NCI-H1417 treated with DMSO at 0.1 percent for 48 hours (cell line): ENCODE measurements around the gene KLF7.
A peak's percentile ranks its signal among the peaks of the same experiment; 100 is the strongest.

ENCODE experiments used
- DNase-seq: peaks from one replicate; lab custom pipeline; 2025; lab: John Stamatoyannopoulos, UW

Gene KLF7

DNA sequence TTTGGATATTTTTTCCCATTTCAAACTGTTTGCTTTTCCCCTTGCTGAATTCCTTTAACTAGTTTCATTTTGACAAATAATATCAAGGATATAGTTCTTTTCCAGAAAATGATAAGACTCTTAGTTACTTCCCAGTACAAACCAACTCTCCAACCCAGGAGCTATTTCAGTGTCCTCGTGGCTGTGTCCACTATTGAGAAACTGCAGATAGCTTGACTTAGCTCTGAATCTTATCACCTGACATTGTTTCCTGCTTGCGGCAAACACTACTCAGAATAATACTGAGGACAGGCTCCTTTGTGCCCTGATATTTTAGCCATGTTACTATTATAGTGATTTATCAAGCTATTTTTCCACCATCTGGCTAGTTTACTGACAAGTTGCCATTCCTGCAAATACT lies 74.6 kb downstream of the KLF7 start:
- no peak for DNase-seq

GRCh38 chr2:207090389-207090788 lies 75.4 kb downstream of the KLF7 start:
- DNase-seq: no peak

GRCh38 chr2:207088839-207089238 lies 76.9 kb downstream of the KLF7 start:
- no peak for DNase-seq

DNA sequence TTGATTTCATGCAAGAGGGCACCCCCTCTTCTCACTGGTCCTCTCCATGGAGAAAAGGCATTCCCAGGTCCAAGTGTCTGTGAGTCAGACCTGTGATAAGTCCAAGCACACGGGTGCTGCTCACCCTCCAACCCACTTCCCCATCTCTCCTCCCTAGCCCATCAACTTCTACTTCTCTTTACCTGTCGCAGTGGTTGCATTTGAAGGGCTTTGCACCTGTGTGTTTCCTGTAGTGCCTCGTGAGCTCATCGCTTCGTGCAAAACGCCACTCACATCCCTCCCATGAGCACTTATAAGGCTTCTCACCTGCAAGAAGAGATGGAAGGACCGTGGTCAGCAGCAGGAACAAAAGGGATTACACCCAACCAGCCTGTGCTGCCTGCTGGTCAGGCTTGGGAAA lies 77.5 kb downstream of the KLF7 start:
- no peak for DNase-seq

- DNase-seq: no peak
These were observed 78.5 kb downstream of the KLF7 start for GRCh38 chr2:207087046-207087902.

GRCh38 chr2:207086136-207086535 lies 79.6 kb downstream of the KLF7 start:
- DNase-seq: no peak

DNA sequence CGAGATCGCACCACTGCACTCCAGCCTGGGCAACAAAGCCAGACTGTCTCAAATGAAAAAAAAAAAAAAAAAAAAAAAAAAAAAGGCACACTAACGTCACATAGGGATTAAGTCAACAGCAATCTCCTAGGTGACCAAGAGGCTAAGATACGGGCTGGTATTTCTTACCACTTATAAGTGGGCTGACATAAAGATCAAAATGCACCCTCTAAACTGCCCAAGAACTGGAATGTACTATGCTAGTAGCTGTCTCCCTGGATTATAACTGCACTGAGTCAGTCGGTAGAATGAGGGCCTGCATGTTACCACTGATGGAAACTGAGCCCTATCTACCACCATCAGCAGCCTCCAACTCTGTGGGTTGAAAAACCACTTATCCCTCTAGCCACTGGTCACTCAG lies 80.6 kb downstream of the KLF7 start:
- no peak for DNase-seq

DNA sequence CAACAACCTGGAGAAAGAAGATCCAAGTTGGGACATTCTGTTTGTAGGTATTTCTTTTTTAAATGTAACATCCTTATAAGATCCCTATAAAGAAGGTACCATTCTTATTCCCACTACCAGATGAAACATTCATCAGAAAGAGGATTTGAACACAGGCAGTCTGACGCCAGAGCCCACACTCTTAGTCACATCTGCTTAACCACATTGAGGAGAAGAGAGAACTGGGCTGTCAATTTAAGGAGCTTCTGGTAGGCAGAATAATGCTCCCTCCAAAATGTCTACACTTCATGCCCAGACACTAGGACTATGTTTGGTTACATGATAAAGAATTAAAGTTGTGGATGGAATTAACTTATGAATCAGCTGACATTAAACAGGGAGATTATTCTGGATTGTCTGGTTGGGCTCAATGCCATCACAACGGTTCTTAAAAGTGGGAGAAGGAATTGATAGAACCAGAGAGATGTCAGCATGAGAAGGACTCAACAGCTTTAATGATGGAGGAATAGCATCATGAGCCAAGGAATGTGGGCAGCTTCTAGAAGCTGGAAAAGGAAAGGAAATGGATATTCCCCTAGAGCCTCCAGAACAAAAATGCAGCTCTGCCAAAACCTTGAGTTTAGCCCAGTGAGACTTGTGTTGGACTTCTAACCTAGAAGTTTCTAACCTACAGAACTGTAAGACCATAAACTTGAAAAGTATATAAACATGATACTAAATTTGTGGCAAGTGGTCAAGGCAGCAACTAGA lies 82.2 kb downstream of the KLF7 start:
- no peak for DNase-seq

- DNase-seq: no peak
These were observed 83.1 kb downstream of the KLF7 start for GRCh38 chr2:207082619-207083018.

DNA sequence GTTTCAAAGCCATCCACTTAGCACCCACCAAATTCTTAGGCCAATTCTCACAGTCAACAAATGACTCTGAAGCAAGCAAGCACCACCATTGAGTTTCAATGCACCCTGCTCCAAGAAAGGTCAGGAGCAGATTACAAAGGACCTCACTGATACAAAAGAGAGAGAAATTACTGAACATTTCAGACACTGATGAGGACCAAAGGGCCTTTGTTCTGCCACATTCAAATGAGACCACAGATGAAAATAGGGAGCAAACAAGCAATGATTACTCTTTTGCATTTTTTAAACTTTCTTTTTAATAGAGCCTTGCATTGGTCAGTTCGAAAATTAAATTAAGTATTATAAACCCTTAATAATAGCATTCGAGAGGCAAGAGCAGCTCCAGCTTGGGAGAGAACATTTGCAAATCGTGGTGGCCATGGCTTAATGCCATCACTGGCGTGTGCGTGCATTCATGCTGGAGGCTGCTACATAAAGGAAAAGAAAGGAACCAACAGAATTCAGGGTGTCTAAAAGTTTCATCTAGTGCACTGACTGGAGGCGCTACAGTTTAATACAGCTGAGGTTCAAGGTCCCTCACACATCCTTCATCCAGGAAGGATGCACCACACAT lies 87.5 kb downstream of the KLF7 start:
- no peak for DNase-seq

DNA sequence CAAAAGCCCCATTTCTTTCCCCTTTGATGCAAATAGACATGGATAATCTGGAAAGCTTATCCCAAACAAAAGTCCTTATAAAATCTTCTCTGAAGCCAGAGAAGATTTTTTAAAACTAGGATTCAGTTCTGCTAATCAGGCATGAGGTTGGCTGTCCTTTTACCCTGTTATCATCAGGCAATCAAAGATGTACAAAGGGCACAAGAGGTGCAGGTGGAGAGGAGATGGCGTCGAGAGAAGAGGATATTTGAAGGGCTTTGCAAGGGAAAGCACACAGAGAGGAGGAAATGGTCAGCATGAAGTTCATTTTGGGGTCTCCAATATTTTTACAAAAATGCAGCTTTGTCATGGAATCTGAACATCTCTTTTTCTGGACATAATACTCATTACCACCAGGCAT lies 88.5 kb downstream of the KLF7 start:
- DNase-seq: no peak

DNA sequence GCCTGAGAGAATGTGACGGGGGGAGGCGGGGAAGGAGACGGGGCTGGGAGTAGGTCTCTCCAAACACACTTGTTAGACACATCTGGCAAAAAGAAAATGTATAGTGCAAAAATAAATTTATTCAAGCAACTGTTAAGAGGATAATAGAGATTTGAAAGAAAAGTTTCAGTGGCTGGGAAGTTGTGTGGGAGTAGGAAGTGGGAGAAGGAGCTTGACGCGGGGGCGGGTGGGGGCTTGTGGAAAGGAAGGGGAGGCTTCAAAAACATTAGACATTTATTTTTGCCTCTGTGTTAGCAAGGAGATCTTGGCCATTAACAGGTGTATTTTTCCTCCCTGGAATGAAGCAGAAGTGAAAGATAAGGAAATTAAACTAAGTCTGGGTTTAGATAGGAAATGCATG lies 90.3 kb downstream of the KLF7 start:
- DNase-seq: no peak

DNA sequence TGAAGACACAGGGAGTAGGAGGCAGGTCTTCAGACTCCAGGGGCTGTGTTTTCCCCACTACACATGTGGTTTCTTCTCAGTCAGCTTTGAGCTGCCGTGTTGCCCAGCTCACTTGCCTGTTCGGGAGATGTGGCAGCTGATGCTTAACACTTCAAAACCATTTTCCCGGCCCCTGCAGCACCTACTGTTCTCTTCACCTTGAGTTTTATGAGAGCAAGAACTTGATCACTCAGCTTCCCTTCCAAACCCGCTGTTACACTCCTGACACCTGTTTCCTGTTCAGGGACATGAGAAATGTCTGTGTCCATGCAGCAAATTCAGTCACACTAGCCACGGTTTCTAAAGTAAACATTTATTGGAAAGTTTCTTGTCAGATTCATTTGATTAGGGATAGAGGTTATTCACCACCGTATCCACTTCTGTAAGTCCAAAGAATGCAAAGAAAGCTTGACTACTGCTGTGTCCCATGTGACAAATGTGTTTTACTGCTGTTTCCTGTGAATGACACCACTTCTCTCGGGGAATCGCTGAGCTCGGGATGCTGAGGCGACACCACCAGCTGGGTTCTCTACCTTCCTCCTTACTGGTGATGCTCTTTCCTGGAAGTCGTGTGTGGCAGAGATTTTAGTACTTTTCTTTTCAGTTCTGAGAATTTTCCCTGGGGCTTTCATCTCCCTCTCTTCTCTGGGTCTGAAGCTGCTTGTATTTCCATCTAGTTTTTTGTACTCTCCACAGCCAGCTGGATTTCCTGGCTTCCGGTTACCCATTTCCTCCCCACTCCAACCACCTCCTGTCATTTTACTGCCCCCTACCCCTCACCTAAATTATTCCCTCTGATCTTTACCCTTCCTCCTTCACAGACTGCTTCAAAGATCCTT lies 91.7 kb downstream of the KLF7 start:
- peak; percentile 31 for DNase-seq

- DNase-seq: no peak
These were observed 92.3 kb downstream of the KLF7 start for GRCh38 chr2:207073412-207073800.

GRCh38 chr2:207072571-207072970 lies 93.2 kb downstream of the KLF7 start:
- no peak for DNase-seq

- DNase-seq: no peak
These were observed 93.9 kb downstream of the KLF7 start for GRCh38 chr2:207071820-207072219.

DNA sequence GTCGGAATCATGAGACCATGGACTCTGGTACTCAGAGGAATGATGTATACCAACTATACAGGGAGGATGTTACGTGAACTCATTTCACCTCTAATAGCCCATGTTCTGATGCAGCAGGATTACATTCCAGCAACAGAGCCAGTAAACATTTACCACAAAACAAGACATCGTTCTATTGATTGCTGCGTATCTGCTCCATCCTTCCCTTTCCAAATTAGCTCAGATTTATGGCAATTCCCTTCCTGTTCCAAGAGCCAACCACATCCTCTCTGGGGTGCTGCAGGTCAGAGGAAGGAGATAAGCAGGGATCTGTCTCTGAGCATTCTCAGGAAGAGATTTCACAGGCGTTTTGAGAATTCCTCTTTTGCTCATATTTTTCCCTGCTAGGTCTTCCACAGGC lies 98.3 kb downstream of the KLF7 start:
- no peak for DNase-seq

- DNase-seq: no peak
These were observed 98.8 kb downstream of the KLF7 start for GRCh38 chr2:207066791-207067460.

GRCh38 chr2:207066166-207066565 lies 99.6 kb downstream of the KLF7 start:
- DNase-seq: no peak

GRCh38 chr2:207064128-207064690 lies 101.5 kb downstream of the KLF7 start:
- DNase-seq: no peak

GRCh38 chr2:207061181-207061580 lies 104.6 kb downstream of the KLF7 start:
- DNase-seq: no peak
